Measurements from ENCODE around the gene HSF5. TPM values are rescaled to one million over a fixed set of nuclear protein-coding genes. Genes with fewer than 3 reads are reported as not detected.
"Not testable (repeated sequence)": the region's sequence is repeated elsewhere in the genome, so short reads cannot be mapped to it uniquely, and the experiment has no call there.

Gene HSF5
- total RNA-seq, 6 experiments from 2014 or later: 0.06 to 0.18 (median 0.10) TPM; not detected in 1

DNA sequence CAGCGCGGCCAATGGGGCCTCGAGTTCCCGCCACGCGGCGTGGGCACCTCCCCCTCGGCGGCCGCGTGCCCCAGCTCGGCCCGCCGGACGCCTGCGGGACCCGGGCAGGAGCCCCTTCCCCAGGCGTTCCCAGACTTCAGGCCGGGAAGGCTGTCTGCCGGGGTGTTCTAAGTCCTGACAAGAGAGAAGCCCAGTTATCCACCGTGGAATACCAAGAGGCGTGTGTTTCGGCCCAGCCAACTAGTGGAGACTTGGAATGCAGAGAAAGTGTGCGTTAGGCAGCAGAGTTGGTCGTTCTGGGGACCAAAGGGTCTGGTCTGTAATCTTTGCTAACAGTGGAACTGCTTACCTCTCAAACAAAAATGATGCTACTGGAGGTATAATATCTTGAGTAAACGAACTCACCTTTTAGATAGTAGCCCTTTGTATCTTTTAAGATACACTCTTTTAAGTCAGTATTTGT is 251 bp upstream of the HSF5 start:
- H3K36me3 ChIP-seq: peaks cover 15 to 54% (median 33%) of the 10 kb centered on the region in 4 donors
- TF ChIP-seq POLR2A (IDR thresholded peaks at IDR 0.05): no peak
- TF ChIP-seq, protein P1, sequence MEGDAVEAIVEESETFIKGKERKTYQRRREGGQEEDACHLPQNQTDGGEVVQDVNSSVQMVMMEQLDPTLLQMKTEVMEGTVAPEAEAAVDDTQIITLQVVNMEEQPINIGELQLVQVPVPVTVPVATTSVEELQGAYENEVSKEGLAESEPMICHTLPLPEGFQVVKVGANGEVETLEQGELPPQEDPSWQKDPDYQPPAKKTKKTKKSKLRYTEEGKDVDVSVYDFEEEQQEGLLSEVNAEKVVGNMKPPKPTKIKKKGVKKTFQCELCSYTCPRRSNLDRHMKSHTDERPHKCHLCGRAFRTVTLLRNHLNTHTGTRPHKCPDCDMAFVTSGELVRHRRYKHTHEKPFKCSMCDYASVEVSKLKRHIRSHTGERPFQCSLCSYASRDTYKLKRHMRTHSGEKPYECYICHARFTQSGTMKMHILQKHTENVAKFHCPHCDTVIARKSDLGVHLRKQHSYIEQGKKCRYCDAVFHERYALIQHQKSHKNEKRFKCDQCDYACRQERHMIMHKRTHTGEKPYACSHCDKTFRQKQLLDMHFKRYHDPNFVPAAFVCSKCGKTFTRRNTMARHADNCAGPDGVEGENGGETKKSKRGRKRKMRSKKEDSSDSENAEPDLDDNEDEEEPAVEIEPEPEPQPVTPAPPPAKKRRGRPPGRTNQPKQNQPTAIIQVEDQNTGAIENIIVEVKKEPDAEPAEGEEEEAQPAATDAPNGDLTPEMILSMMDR (IDR thresholded peaks at IDR 0.05): no peak
- intact Hi-C loops (cut with DNase I): no loop called here
- DNase-seq (no peak), ATAC-seq (no peak)
- WGBS (ENCODE audit: insufficient coverage, low coverage, low lambda C conversion rate, missing lambda C conversion rate): 93% methylated on average over 9 of the region's 26 CpGs
- H3K4me3 ChIP-seq: no peak overlapping the region
- H3K4me1 ChIP-seq: peaks cover 0 to 8% (median 0%) of the 10 kb centered on the region in 4 donors
- H3K27me3 ChIP-seq: no peaks in the 10 kb centered on the region
- no peak overlapping the region for H3K27ac ChIP-seq
- no peaks in the 10 kb centered on the region for H3K9me3 ChIP-seq

DNA sequence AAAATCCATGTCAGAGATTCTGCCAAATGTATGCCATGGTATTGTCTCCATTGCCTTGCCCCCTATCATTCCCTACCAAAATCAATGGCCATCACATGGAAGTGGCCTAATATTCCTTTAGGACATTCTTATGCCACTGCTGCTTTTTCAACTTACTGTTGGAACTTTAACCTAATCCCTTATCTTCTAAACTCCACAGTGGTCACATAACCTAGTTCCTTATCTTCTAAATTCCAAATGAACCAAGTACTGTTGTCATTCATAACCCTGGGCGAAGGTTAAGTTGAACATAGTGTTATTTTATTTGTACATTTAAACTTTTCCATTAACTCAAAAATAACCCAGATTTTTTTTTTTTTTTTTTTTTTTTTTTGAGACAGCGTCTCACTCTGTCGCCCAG is 3.6 kb downstream of the HSF5 start:
- 54% methylated on average over 3 of the region's 3 CpGs for WGBS (ENCODE audit: insufficient coverage, low coverage, low lambda C conversion rate, missing lambda C conversion rate)
- no peak for DNase-seq
- ATAC-seq: peak; percentile 47 to 73 (median 62)
- Histone ChIP-seq H3K4me1 (peaks cover 0 to 8% (median 0%) of the 10 kb centered on the region in 4 donors), H3K36me3 (peaks cover 0 to 16% (median 7%) of the 10 kb centered on the region in 4 donors), H3K27me3 (no peaks in the 10 kb centered on the region), H3K27ac (peak overlapping the region in 1 of 3 donors; percentile 26), H3K4me3 (no peak overlapping the region), H3K9me3 (no peaks in the 10 kb centered on the region)
- intact Hi-C loops (cut with DNase I): no loop called here
- TF ChIP-seq, protein P1 (IDR thresholded peaks at IDR 0.05): no peak
- TF ChIP-seq POLR2A (IDR thresholded peaks at IDR 0.05): no peak

DNA sequence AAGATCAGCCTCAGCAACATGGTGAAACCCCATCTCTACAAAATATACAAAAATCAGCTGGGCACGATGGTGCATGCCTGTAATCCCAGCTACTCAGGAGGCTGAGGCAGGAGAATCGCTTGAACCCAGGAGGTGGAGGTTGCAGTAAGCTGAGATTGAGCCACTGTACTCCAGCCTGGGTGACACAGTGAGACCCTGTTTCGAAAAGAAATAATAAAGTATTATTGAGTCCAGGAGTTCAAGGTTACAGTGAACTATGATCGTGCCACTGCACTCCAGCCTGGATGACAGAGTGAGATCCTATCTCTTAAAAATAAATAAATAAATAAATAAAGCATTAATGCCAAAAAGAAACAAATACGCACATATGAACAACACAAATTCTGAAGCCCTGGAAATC is 6.4 kb downstream of the HSF5 start:
- H3K4me1 ChIP-seq; H3K36me3 ChIP-seq; H3K4me3 ChIP-seq; H3K27me3 ChIP-seq; ATAC-seq; intact Hi-C loops (cut with DNase I); H3K9me3 ChIP-seq; DNase-seq; H3K27ac ChIP-seq: not testable (repeated sequence)
- WGBS (ENCODE audit: insufficient coverage, low coverage, low lambda C conversion rate, missing lambda C conversion rate): 60% methylated on average over 5 of the region's 5 CpGs

DNA sequence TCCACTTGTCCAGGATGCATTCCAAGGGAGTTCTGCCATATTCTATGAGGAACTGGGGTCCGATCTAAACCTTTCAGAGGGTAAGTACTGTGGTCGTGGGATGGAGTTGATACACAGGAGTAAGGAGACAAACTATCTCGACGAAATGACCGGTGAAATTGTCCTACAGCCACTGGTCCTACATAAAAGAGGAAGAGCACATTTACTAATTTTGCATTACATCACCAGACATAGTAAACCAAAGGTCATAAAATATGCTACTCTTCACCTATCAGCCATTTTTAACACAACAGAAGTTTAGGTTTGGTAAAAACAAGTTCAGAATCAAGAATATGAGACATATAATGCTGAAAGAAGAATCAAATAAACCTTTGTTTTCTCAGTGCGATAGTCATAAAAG is 8.1 kb downstream of the HSF5 start:
- WGBS (ENCODE audit: insufficient coverage, low coverage, low lambda C conversion rate, missing lambda C conversion rate): 63% methylated on average over 5 of the region's 6 CpGs
- H3K4me3 ChIP-seq: no peak overlapping the region
- H3K4me1 ChIP-seq: peaks cover 0 to 4% (median 0%) of the 10 kb centered on the region in 4 donors
- H3K27ac ChIP-seq: no peak overlapping the region
- TF ChIP-seq POLR2A (IDR thresholded peaks at IDR 0.05): no peak
- TF ChIP-seq, protein P1 (IDR thresholded peaks at IDR 0.05): no peak
- no peaks in the 10 kb centered on the region for H3K36me3 ChIP-seq
- no peak for DNase-seq
- intact Hi-C loops (cut with DNase I): no loop called here
- H3K27me3 ChIP-seq: no peaks in the 10 kb centered on the region
- no peaks in the 10 kb centered on the region for H3K9me3 ChIP-seq
- no peak for ATAC-seq

DNA sequence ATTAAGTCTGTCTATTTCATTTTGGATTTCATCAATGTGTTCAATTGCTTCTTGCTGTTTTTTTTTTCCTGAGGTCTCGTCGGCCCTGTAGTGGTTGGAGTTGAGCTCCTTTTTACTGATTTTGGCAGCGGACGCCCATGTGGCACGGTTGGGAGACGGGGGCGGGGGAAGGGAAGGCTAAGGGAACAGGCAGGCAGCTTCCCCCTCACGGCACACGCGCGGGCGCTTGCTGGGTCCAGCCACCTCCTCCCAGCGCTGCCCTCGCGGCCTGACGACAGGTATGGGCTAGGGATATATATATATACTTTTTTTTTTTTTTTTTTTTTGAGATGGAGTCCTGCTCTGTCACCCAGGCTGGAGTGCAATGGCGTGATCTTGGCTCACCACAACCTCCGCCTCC is 11.4 kb downstream of the HSF5 start:
- TF ChIP-seq, protein P1 (IDR thresholded peaks at IDR 0.05): no peak
- no peak for TF ChIP-seq POLR2A (IDR thresholded peaks at IDR 0.05)
- intact Hi-C loops (cut with DNase I): no loop called here
- no peaks in the 10 kb centered on the region for H3K9me3 ChIP-seq
- DNase-seq (no peak), ATAC-seq (no peak)
- H3K4me3 ChIP-seq: no peak overlapping the region
- 78% methylated on average over 10 of the region's 18 CpGs for WGBS (ENCODE audit: insufficient coverage, low coverage, low lambda C conversion rate, missing lambda C conversion rate)
- no peaks in the 10 kb centered on the region for H3K36me3 ChIP-seq
- no peaks in the 10 kb centered on the region for H3K4me1 ChIP-seq
- no peak overlapping the region for H3K27ac ChIP-seq
- no peaks in the 10 kb centered on the region for H3K27me3 ChIP-seq
